ENCODE results near the gene ARPC2. TPM values are rescaled to one million over a fixed set of nuclear protein-coding genes. Genes with fewer than 3 reads are reported as not detected.

Gene ARPC2
- total RNA-seq, 1 experiment from 2014 or later, result 286 TPM

DNA sequence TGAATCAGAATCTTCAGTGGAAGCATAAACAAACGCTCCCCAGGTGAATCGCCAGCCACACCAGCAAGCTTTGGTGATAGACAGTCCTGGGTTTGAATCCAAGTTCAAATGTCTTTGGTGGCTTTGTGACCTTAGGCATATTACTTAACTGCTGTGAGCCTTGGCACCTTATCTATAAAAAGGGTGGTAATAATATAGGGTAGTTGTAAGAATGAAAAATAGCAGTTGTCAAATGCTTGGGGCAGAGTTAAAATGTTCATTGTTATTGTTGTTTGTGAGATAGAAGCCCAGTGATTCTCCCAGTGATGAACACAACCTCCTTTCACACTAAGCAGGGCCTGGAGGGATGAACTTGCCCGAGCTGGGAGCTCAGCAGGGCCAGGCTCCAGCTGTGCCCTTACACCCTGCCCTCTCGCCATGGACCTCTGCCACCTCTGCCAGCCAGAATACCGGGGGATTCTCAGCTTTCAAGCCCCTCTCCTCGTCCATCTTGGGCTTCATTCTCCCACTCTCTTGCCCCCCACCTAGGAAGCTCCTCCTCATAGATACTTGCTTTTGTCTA, 81.4 kb downstream of the ARPC2 start:
- no peak for DNase-seq (ENCODE audit: low spot score)
- in situ Hi-C loops (cut with HindIII; ENCODE audit: low sequenced_read_pairs), result no loop called here

DNA sequence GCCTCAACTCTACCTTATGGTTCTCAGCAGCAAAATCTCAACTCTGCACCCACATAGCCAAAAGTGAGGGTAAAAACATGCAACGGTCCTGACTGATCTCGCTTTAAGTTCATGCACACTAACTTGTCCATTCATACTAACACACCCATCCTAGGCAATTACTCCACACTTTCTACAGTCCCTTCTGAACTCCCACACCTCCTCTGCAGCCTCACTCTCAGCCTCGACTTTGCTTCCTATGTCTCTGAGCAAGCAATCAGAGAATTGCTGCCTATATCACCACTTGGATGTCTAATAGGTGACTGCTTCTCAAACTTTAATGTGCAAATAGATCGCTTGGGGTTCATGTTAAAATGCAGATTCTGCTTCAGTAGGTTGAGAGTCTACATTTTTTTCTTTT, 83.2 kb downstream of the ARPC2 start:
- in situ Hi-C loops (cut with HindIII; ENCODE audit: low sequenced_read_pairs), result no loop called here
- DNase-seq (ENCODE audit: low spot score), result no peak

DNA sequence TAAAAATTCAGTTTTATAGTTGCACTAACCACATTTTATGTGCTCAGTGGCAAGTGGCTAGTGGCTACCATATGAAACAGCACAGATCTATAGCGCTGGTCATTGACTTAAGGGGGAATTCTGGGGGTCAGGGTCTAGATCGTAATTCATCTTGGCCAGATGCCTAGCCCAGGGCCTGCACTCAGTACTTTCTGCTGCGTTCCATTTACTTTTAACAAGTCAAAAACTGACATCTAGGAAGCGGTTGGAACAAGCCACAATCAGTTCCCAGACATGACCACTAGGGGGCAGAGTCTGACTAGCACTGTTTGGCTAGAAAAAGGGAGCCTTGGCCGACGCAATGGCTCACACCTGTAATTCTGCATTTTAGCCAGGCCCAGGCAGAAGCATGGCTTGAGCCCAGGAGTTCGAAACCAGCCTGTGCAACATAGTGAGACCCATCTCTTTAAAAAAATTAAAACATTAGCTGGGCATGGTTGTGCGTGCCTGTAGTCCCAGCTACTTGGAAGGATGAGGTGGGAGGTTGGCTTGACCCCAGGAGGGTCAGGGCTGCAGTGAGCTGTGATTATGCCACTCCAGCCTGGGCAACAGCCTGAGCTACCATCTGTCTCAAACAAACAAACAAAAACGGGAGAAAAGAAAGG, 84.3 kb downstream of the ARPC2 start:
- in situ Hi-C loops (cut with HindIII; ENCODE audit: low sequenced_read_pairs), result no loop called here
- peak; percentile 85 for DNase-seq (ENCODE audit: low spot score)

Other genes starting within 250 kb of the ARPC2 start
- 0.37 TPM in 1 of 2 replicates, not detected in the other for gene TNS1, start 214.2 kb upstream of the ARPC2 start, total RNA-seq (2014; rRNA removed; shearing (Covaris generic))
- not detected in 2 replicates for gene RUFY4, start 147.9 kb upstream of the ARPC2 start, total RNA-seq (2014; rRNA removed; shearing (Covaris generic))
- gene CXCR2, start 91.2 kb upstream of the ARPC2 start, total RNA-seq (2014; rRNA removed; shearing (Covaris generic)), result not detected in 2 replicates
- not detected in 2 replicates for gene CXCR1, start 50.2 kb upstream of the ARPC2 start, total RNA-seq (2014; rRNA removed; shearing (Covaris generic))
- gene GPBAR1, start 43.8 kb downstream of the ARPC2 start, total RNA-seq (2014; rRNA removed; shearing (Covaris generic)), result not detected in 2 replicates
- gene AAMP, start 52.9 kb downstream of the ARPC2 start, total RNA-seq (2014; rRNA removed; shearing (Covaris generic)), result 128 and 217 TPM in 2 replicates
- 37.5 and 44.6 TPM in 2 replicates for gene PNKD, start 53.3 kb downstream of the ARPC2 start, total RNA-seq (2014; rRNA removed; shearing (Covaris generic))
- 83.7 and 100 TPM in 2 replicates for gene TMBIM1, start 75.3 kb downstream of the ARPC2 start, total RNA-seq (2014; rRNA removed; shearing (Covaris generic))
- 0.25 and 2.7 TPM in 2 replicates for gene CATIP, start 139.7 kb downstream of the ARPC2 start, total RNA-seq (2014; rRNA removed; shearing (Covaris generic))
- 0.12 and 0.27 TPM in 2 replicates for gene SLC11A1, start 165.1 kb downstream of the ARPC2 start, total RNA-seq (2014; rRNA removed; shearing (Covaris generic))
- gene CTDSP1, start 182.7 kb downstream of the ARPC2 start, total RNA-seq (2014; rRNA removed; shearing (Covaris generic)), result 68.2 and 86.5 TPM in 2 replicates
- not detected in 2 replicates for gene VIL1, start 201.9 kb downstream of the ARPC2 start, total RNA-seq (2014; rRNA removed; shearing (Covaris generic))

All from G401 (cell line).